GM12878 (cell line): ENCODE measurements around the gene WDR18. TPM values are rescaled to one million over a fixed set of nuclear protein-coding genes. Genes with fewer than 3 reads are reported as not detected.

ENCODE experiments used
- BRCA1 ChIP-seq: IDR thresholded peaks from 2 replicates; pipeline ENCODE4 v1.6.1; 2011; ENCODE audit warnings: low read depth, low read length, improper control_type of control experiment
- CBX5 ChIP-seq: sonication (generic); IDR thresholded peaks from 2 replicates; pipeline ENCODE4 v1.6.1; 2016; ENCODE audit warnings: low read depth, moderate library complexity, mild to moderate bottlenecking, inconsistent platforms
- CHD1 ChIP-seq: IDR thresholded peaks from 2 replicates; pipeline ENCODE4 v1.6.1; 2012; ENCODE audit warnings: low read depth, low read length, improper control_type of control experiment
- NR2C1 ChIP-seq: fragments of 450-650 bp; IDR thresholded peaks from 2 replicates; pipeline ENCODE4 v1.6.1; 2017; ENCODE audit warnings: antibody characterized with exemption, mild to moderate bottlenecking, moderate library complexity
- TARDBP ChIP-seq: IDR thresholded peaks from 2 replicates; pipeline ENCODE4 v1.6.1; 2016; ENCODE audit warnings: borderline replicate concordance
- polyA plus RNA-seq, 11 experiments: library from polyadenylated mRNA; depleted of rRNA in 4 of 11; unstranded in 6 of 11; stranded (reverse) in 5 of 11; fragments of >200 nt; fragmentation: Nextera tagmentation in 4 of 11; fragmentation: Illumina TruSeq in 1 of 11; extraction: Ambion mirVana in 4 of 11; extraction: Trizol in 1 of 11; gene quantifications; 1 replicate in 1 of 11; 2 replicates in 10 of 11; pipeline versions ENCODE4 v1.2.1 to v1.2.3, GENCODE V29; 2011 to 2016; ENCODE audit warnings: inconsistent platforms in 2 of 11, missing spikeins in 2 of 11, low read depth in 1 of 11
- total RNA-seq, 4 experiments: library from RNA; depleted of rRNA in 3 of 4; stranded (reverse); fragments of >200 nt in 3 of 4; fragmentation: Illumina TruSeq in 1 of 4; extraction: Trizol in 1 of 4; gene quantifications; 2 replicates each; pipeline versions ENCODE4 v1.2.1 to v1.2.3, GENCODE V29; 2013 to 2021
- TF ChIP-seq, protein P1 (sequence below): IDR thresholded peaks from 2 replicates; pipeline ENCODE4 v1.6.1; 2011; ENCODE audit warnings: mild to moderate bottlenecking, low read depth, low read length, moderate library complexity; ENCODE audit not compliant: insufficient replicate concordance
- TF ChIP-seq, protein P2 (sequence below): fragments of 450-650 bp; IDR thresholded peaks from 2 replicates; pipeline ENCODE4 v1.6.1; 2016; ENCODE audit warnings: mild to moderate bottlenecking, moderate library complexity, borderline replicate concordance

The WDR18 gene
- total and polyA plus RNA-seq, 10 of the 15 experiments (the other 5 are each of a cell fraction or from before 2014, with no cell fraction given), result 3.0 to 206 (median 62.3) TPM

DNA sequence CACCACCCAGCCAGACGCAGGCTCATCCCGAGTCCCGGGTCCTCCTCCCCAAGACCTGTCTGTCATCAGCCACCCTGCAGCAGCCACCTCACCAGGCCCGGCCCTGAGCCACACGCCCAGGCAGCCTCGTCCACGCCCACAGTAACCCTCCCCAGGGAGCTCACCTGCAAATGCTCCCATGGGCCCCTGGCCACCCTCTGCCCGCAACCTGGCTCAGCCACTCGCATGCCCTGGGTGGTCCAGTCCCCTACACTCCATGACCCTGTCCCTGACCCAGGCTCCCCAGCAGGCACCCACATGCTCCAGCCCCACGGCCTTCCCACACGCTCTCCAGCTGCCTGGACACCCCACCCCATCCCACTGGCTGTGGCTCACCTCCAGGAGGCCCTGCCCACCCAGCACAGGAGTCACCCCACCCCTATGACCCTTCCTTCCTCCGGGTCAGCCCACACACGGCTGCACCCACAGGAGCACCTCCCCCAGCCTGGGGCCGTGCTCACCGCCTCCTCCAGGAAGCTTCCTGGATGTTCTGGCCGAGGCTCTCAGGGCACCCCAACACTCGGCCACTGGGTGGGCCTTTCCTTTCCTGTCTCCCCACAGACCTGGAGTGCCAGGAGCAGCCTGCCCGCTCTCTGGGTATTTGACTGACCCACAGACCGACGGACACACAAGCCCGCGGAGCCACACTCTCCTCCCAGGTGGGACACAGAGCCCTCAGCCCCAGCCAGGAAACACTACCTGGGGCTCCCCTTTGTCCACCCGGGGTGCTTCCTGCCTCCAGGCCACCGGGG, 33.2 kb downstream of the WDR18 start (continued):
- TF ChIP-seq CBX5, result no peak
- no peak for TF ChIP-seq BRCA1
- TF ChIP-seq CHD1, result no peak
- TF ChIP-seq TARDBP, result no peak
- TF ChIP-seq, protein P1, sequence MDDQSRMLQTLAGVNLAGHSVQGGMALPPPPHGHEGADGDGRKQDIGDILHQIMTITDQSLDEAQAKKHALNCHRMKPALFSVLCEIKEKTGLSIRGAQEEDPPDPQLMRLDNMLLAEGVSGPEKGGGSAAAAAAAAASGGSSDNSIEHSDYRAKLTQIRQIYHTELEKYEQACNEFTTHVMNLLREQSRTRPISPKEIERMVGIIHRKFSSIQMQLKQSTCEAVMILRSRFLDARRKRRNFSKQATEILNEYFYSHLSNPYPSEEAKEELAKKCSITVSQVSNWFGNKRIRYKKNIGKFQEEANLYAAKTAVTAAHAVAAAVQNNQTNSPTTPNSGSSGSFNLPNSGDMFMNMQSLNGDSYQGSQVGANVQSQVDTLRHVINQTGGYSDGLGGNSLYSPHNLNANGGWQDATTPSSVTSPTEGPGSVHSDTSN, result peak; percentile 61
- TF ChIP-seq, protein P2, sequence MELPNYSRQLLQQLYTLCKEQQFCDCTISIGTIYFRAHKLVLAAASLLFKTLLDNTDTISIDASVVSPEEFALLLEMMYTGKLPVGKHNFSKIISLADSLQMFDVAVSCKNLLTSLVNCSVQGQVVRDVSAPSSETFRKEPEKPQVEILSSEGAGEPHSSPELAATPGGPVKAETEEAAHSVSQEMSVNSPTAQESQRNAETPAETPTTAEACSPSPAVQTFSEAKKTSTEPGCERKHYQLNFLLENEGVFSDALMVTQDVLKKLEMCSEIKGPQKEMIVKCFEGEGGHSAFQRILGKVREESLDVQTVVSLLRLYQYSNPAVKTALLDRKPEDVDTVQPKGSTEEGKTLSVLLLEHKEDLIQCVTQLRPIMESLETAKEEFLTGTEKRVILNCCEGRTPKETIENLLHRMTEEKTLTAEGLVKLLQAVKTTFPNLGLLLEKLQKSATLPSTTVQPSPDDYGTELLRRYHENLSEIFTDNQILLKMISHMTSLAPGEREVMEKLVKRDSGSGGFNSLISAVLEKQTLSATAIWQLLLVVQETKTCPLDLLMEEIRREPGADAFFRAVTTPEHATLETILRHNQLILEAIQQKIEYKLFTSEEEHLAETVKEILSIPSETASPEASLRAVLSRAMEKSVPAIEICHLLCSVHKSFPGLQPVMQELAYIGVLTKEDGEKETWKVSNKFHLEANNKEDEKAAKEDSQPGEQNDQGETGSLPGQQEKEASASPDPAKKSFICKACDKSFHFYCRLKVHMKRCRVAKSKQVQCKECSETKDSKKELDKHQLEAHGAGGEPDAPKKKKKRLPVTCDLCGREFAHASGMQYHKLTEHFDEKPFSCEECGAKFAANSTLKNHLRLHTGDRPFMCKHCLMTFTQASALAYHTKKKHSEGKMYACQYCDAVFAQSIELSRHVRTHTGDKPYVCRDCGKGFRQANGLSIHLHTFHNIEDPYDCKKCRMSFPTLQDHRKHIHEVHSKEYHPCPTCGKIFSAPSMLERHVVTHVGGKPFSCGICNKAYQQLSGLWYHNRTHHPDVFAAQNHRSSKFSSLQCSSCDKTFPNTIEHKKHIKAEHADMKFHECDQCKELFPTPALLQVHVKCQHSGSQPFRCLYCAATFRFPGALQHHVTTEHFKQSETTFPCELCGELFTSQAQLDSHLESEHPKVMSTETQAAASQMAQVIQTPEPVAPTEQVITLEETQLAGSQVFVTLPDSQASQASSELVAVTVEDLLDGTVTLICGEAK, result no peak
- TF ChIP-seq NR2C1, result no peak
